GM19438 (cell line): ENCODE data around the gene PTN.

Experiments
- ATAC-seq: cut with Tn5 transposase; IDR thresholded peaks from one replicate; pipeline ENCODE4 v1.9.1; 2021; ENCODE audit warnings: low read depth; ENCODE audit not compliant: unreplicated experiment

The PTN gene

GRCh38 chr7:137343281-137343841, at the start of gene PTN:
Gene PTN, minus strand, starts transcription at chr7:137343733. Its CDS starts 88,760 bp downstream, at chr7:137254973.
- ATAC-seq, result no peak

GRCh38 chr7:137390076-137390475, 46.5 kb upstream of the PTN start:
- no peak for ATAC-seq

- no peak for ATAC-seq
Observed at GRCh38 chr7:137388916-137389315, 45.4 kb upstream of the PTN start.

- no peak for ATAC-seq
Observed at GRCh38 chr7:137386966-137387365, 43.4 kb upstream of the PTN start.

GRCh38 chr7:137381045-137381444, 37.5 kb upstream of the PTN start:
- no peak for ATAC-seq

GRCh38 chr7:137373507-137373906, 30.0 kb upstream of the PTN start:
- no peak for ATAC-seq

GRCh38 chr7:137371616-137372015, 28.1 kb upstream of the PTN start:
- ATAC-seq, result no peak

GRCh38 chr7:137366995-137367394, 23.5 kb upstream of the PTN start:
- ATAC-seq, result no peak

GRCh38 chr7:137363683-137364082, 20.1 kb upstream of the PTN start:
- no peak for ATAC-seq

- ATAC-seq, result no peak
Observed at GRCh38 chr7:137360087-137360679, 16.6 kb upstream of the PTN start.

GRCh38 chr7:137354961-137355360, 11.4 kb upstream of the PTN start:
- ATAC-seq, result no peak

- ATAC-seq, result no peak
Observed at GRCh38 chr7:137354396-137354795, 10.9 kb upstream of the PTN start.

- no peak for ATAC-seq
Observed at GRCh38 chr7:137351941-137352340, 8.4 kb upstream of the PTN start.

- no peak for ATAC-seq
Observed at GRCh38 chr7:137345799-137346449, 2.4 kb upstream of the PTN start.

- ATAC-seq, result no peak
Observed at GRCh38 chr7:137342828-137343261, 688 bp downstream of the PTN start.

- no peak for ATAC-seq
Observed at GRCh38 chr7:137342265-137342664, 1.3 kb downstream of the PTN start.

- ATAC-seq, result no peak
Observed at GRCh38 chr7:137337902-137338301, 5.6 kb downstream of the PTN start.

- ATAC-seq, result no peak
Observed at GRCh38 chr7:137335814-137336213, 7.7 kb downstream of the PTN start.

- ATAC-seq, result no peak
Observed at GRCh38 chr7:137331378-137331777, 12.2 kb downstream of the PTN start.

- ATAC-seq, result no peak
Observed at GRCh38 chr7:137329411-137329810, 14.1 kb downstream of the PTN start.

- no peak for ATAC-seq
Observed at GRCh38 chr7:137328373-137329120, 15.0 kb downstream of the PTN start.
